ENCODE measurements around the gene ANKS1A.

ANKS1A gene

GRCh38 chr6:35084511-35085203 lies 195.6 kb downstream of the ANKS1A start:
- DNase-seq (ENCODE audit: low spot score): no peak

- no peak for DNase-seq (ENCODE audit: low spot score)
These were observed 196.6 kb downstream of the ANKS1A start for GRCh38 chr6:35085359-35086281.

GRCh38 chr6:35086282-35086632 lies 197.2 kb downstream of the ANKS1A start:
- DNase-seq (ENCODE audit: low spot score): no peak

GRCh38 chr6:35086636-35087360 lies 197.7 kb downstream of the ANKS1A start:
- no peak for DNase-seq (ENCODE audit: low spot score)

- no peak for DNase-seq (ENCODE audit: low spot score)
These were observed 198.6 kb downstream of the ANKS1A start for GRCh38 chr6:35087361-35088280.

- no peak for DNase-seq (ENCODE audit: low spot score)
These were observed 199.5 kb downstream of the ANKS1A start for GRCh38 chr6:35088281-35089215.

GRCh38 chr6:35089216-35089934 lies 200.3 kb downstream of the ANKS1A start:
- no peak for DNase-seq (ENCODE audit: low spot score)

GRCh38 chr6:35089935-35090505 lies 201.0 kb downstream of the ANKS1A start:
- no peak for DNase-seq (ENCODE audit: low spot score)

- DNase-seq (ENCODE audit: low spot score): no peak
These were observed 201.7 kb downstream of the ANKS1A start for GRCh38 chr6:35090734-35091133.

- no peak for DNase-seq (ENCODE audit: low spot score)
These were observed 202.5 kb downstream of the ANKS1A start for GRCh38 chr6:35091346-35092083.

- DNase-seq (ENCODE audit: low spot score): no peak
These were observed 203.5 kb downstream of the ANKS1A start for GRCh38 chr6:35092362-35093117.

- no peak for DNase-seq (ENCODE audit: low spot score)
These were observed 204.0 kb downstream of the ANKS1A start for GRCh38 chr6:35093118-35093445.

GRCh38 chr6:35093783-35094182 lies 204.7 kb downstream of the ANKS1A start:
- DNase-seq (ENCODE audit: low spot score): no peak

GRCh38 chr6:35094183-35094582 lies 205.1 kb downstream of the ANKS1A start:
- DNase-seq (ENCODE audit: low spot score): no peak

GRCh38 chr6:35096129-35096862 lies 207.2 kb downstream of the ANKS1A start:
- no peak for DNase-seq (ENCODE audit: low spot score)

- DNase-seq (ENCODE audit: low spot score): no peak
These were observed 210.1 kb downstream of the ANKS1A start for GRCh38 chr6:35099116-35099515.

- no peak for DNase-seq (ENCODE audit: low spot score)
These were observed 216.0 kb downstream of the ANKS1A start for GRCh38 chr6:35105078-35105477.
